ENCODE results near the gene LCE3E.

Gene LCE3E

DNA sequence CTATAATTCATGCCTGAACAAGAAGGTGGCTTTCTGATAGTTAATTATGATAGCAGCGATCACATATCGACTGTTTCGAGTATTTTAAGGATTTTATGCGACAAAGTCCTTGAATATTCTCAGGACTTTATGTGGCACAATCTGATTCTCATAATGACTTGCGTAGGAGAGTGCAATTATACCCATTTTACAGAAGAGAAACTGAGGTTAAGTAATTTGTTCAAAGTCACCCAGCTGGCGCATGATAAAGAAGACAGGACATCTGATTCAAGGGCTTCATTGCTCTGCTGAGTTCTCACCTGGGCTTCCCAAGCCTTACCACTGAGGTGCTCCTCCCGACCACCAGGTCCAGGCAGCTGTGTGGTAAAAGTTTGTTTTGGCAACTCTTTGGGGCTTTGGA, 50.5 kb downstream of the LCE3E start:
- DNase-seq (ENCODE audit: low read depth), result no peak

Measured in stimulated activated CD8-positive, alpha-beta memory T cell treated with anti-CD3 and anti-CD28 coated beads, Interleukin-15, amount 100 ng/mL, for 1 hour (primary cell).